ENCODE data around the gene NUDT16L1. TPM values are rescaled to one million over a fixed set of nuclear protein-coding genes. Genes with fewer than 3 reads are reported as not detected.

Gene NUDT16L1
- total and polyA plus RNA-seq, 2 of the 13 experiments (the other 11 are each of a cell fraction or from before 2014, with no cell fraction given) = 28.0 to 40.5 TPM

DNA sequence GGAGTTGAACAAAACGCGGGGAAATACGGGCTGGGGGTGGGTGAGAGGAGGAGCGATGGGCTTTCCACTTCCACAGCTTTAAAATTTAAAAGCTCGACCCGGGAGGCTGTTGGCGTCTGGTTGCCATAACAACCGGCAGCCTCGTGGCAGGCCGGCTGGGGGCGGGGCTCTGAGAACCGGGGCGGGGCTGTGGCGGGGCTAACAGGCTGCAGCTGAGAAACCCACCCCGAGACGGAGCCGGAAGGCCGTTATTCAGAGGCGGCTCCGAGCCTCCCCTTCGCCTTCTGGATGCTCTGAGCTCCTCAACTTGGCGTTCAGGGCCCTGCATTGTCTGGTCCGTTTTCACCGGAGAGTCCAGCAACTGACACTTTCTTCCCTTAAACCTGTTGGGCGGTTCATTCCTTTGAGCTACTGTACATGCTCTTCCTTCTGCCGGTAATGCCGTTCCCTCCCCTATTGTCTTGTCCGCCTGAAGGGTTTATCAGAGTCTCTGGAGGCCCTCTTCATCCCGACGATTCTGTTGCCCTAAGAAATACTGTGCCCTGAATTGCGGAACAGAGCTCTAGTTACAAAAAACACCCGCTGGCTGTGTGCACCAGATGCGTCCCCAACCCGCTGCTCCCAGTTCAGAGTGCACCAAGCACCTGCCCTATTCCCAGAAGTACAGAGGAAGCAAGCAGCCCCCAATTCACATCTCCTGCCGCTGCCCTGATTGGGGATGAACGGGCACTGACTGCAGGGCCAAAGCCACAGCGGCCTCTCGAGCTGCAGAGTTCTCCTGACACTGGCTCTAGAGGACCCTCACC is 41.6 kb downstream of the NUDT16L1 start (continued):
- peak; percentile 85 for TF ChIP-seq RFX1 (IDR thresholded peaks at IDR 0.05)
- TF ChIP-seq, protein P1, sequence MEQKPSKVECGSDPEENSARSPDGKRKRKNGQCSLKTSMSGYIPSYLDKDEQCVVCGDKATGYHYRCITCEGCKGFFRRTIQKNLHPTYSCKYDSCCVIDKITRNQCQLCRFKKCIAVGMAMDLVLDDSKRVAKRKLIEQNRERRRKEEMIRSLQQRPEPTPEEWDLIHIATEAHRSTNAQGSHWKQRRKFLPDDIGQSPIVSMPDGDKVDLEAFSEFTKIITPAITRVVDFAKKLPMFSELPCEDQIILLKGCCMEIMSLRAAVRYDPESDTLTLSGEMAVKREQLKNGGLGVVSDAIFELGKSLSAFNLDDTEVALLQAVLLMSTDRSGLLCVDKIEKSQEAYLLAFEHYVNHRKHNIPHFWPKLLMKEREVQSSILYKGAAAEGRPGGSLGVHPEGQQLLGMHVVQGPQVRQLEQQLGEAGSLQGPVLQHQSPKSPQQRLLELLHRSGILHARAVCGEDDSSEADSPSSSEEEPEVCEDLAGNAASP (CRISPR knock-in tag; IDR thresholded peaks at IDR 0.05; ENCODE audit: borderline replicate concordance) = no peak
- no peak for TF ChIP-seq ZNF354B (CRISPR knock-in tag; IDR thresholded peaks at IDR 0.05)
- TF ChIP-seq ZNF264 (CRISPR knock-in tag; IDR thresholded peaks at IDR 0.05) = no peak
- no peak for TF ChIP-seq SRSF9 (IDR thresholded peaks at IDR 0.05; ENCODE audit: borderline replicate concordance, insufficient read depth, low read depth, low read length, poor library complexity, severe bottlenecking)
- no peak for TF ChIP-seq ATF7-NPFF (CRISPR knock-in tag; IDR thresholded peaks at IDR 0.05; ENCODE audit: low read depth)
- TF ChIP-seq PPARG (CRISPR knock-in tag; conservative IDR thresholded peaks at IDR 0.05) = no peak
- TF ChIP-seq ZMYM3 (CRISPR knock-in tag; IDR thresholded peaks at IDR 0.05) = peak; percentile 86
- TF ChIP-seq ZNF572 (CRISPR knock-in tag; IDR thresholded peaks at IDR 0.05) = no peak
- no peak for TF ChIP-seq SALL2 (CRISPR knock-in tag; IDR thresholded peaks at IDR 0.05)
- no peak for TF ChIP-seq ZNF883 (CRISPR knock-in tag; IDR thresholded peaks at IDR 0.05; ENCODE audit: not compliant biosample characterization)
- no peak for TF ChIP-seq ZNF839 (CRISPR knock-in tag; IDR thresholded peaks at IDR 0.05; ENCODE audit: borderline replicate concordance)
- TF ChIP-seq U2AF1 (optimal IDR thresholded peaks at IDR 0.05; ENCODE audit: low read depth, low read length) = peak; percentile 10
- TF ChIP-seq, protein P2, sequence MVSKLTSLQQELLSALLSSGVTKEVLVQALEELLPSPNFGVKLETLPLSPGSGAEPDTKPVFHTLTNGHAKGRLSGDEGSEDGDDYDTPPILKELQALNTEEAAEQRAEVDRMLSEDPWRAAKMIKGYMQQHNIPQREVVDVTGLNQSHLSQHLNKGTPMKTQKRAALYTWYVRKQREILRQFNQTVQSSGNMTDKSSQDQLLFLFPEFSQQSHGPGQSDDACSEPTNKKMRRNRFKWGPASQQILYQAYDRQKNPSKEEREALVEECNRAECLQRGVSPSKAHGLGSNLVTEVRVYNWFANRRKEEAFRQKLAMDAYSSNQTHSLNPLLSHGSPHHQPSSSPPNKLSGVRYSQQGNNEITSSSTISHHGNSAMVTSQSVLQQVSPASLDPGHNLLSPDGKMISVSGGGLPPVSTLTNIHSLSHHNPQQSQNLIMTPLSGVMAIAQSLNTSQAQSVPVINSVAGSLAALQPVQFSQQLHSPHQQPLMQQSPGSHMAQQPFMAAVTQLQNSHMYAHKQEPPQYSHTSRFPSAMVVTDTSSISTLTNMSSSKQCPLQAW (CRISPR knock-in tag; IDR thresholded peaks at IDR 0.05) = 0 out of 2 replicates have a peak, but pooled peaks have one; percentile 29
- TF ChIP-seq ZMYM2 (CRISPR knock-in tag; IDR thresholded peaks at IDR 0.05) = no peak

Measured in HepG2 (cell line).